ENCODE measurements around the gene KIAA1549.
"Not testable (repeated sequence)": the region's sequence is repeated elsewhere in the genome, so short reads cannot be mapped to it uniquely, and the experiment has no call there.

Gene KIAA1549

DNA sequence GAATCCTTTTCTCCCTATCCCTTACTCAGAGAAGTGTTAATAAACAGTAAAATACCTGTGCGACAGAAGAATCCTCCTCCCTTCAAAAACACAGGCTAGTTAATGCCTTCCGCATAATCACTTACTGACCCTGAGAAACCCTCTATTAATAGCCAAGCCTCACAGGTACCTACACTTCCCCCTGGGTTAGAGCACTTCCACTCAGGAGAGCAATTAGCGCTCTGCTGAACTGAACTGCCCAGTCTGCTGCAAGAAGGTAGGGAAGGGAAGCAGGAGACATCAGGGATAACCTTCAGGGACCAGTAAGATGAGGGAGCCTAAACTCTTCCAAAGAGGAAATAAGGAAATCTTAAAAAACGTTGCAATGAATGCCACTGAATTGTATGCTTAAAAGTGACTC is 39.6 kb downstream of the KIAA1549 start:
- no peak for DNase-seq

DNA sequence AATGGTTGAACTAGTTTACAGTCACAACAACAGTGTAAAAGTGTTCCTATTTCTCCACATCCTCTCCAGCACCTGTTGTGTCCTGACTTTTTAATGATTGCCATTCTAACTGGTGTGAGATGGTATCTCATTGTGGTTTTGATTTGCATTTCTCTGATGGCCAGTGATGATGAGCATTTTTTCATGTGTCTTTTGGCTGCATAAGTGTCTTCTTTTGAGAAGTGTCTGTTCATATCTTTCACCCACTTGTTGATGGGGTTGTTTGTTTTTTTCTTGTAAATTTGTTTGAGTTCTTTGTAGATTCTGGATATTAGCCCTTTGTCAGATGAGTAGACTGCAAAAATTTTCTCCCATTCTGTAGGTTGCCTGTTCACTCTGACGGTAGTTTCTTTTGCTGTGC is 40.6 kb downstream of the KIAA1549 start:
- DNase-seq = not testable (repeated sequence)

DNA sequence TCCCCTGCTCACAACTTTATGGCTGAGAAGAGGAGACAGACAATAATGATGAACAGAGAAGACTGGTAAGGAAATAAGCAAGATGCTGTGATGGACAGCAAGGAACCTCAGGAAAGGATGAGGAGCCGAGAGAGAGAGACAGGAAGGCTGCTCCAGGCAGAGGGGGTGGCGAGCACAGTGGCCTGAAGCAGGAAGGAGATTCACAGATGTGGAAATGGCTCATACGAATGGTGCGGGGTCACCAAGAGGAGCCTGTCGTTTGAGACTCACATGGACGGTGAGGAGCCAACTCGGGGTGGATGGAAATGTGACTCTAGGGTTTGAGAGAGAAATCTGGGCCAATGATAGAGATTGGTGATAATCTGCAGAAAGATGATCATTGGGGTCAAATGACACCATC is 43.7 kb downstream of the KIAA1549 start:
- DNase-seq = no peak

DNA sequence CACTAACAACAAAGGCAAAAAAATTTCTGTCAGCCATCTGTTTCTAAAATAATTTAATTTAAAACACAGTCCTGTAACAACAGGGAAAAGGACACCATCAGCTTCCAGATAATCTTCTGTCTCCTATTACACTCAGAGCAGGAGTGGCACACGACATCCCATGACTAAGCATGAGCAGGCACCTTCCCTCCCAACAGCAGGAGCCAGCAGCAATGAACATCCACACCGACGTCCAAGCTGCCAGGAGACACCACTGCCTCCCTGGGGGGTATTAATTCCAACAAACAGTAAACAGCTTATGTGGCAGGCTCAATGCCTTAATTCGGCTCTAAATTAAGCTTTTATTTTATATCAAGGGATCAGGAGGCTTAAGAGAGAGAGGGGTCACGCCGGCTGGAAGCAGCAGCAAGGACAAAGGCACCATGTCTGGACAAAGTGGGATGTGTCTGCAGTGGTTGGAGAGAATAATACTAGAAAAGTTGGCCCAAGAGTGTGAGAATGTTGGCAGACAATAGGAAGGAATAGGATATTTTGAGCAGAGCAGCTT is 45.7 kb downstream of the KIAA1549 start:
- DNase-seq = peak; percentile 45

DNA sequence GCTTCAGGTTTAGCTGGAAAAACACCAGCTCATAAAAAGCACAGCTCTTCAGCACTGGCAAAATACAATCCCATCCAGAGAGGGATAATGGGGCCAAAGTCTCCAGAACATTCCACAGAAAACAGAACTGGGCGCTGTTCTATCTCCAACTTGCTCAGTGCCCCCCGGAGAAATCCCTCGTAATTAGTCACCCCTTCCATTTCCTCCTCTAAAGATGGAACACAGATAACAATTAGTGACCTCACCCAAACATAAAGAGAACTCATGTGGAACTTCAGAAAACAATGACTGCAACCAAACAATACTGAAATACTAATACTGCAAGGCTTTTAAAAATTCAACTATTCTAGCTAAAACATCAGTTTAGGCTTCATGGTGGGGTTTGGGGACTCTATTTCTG is 46.3 kb downstream of the KIAA1549 start:
- no peak for DNase-seq

DNA sequence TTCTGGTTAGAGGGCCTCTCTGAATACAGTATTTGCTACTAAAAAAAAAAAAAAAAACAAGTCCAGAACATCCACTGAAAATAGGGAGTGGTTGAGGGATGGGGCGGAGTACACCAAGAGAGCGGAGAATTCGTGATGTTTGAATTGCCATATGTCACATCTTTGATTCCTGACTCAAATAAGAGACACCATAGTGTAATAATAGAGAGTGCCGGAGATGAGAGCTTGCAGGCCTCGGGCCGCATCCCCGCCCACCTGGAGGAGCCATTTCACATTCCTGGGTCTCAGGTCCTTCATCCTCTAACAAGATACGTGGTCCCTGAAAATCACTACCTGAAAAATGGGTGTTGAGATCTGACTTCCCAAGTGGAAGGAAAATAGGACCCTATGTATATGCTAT is 46.8 kb downstream of the KIAA1549 start:
- DNase-seq = no peak

DNA sequence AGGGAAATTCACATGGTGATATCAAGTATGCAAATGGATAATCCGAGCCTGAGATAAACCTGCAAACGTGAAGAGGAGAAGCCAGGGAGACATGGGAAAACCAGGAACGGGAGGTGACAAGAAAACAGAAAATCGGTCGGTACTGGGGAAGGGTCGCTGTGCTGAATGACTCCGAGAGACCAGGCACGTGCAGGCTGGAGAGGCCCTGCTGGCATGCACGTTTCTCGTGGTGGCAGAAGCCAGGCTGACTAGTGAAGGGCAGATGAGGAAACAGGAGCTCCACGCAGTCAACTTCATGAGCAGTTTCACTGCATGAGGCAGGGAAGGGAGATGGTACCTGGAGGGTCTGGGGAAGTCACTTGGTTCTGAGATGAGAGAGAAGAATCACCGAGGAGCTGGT is 48.3 kb downstream of the KIAA1549 start:
- no peak for DNase-seq

DNA sequence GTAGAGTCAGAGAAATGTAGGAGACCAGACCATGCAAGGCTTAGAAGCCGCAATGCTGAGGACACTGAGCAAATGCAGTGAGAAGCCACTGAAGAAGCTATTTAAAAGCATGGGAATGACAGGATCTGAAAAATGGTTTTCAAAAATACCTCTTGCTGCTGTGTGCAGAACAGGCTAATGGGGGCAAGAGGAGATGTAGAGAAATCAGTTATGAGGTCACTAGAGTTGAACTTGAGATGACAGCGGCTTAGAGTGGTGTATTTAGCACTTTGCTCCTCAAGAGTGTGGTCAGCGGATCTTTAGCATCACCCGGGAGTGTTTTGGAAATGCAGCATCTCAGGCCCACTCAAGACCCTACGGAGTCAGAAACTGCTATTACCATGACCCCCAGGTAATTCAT is 48.8 kb downstream of the KIAA1549 start:
- DNase-seq = no peak

DNA sequence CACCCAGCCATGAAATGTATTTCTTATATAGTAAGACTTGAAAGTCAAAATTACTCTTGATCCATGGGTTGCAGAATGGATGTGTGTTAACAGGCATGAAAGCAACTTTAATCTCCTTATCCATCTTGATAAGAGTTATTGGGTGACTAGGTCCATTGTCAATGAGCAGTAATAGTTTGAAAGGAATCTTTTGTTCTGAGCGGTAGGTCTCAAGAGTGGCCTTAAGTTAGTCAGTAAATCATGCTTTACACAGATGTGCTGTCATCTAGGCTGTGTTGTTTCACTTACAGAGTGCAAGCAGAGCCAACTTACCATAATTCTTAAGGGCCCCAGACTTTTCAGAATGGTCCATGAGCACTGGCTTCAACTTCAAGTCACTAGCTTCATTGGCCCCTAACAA is 51.2 kb downstream of the KIAA1549 start:
- DNase-seq = no peak

DNA sequence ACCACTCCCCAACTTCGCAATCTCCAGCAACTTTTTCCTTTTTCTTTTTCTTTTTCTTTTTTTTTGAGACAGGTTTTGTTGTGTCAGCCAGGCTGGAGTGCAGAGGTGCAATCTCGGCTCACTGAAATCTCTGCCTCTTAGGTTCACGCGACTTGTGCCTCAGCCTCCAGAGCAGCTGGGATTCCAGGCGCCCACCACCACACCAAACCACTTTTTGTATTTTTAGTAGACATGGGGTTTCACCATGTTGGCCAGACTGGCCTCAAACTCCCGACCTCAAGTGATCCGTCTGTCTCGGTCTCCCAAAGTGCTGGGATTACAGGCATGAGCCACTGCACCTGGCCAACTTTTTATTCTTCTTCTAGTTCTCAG is 55.0 kb downstream of the KIAA1549 start:
- no peak for DNase-seq

DNA sequence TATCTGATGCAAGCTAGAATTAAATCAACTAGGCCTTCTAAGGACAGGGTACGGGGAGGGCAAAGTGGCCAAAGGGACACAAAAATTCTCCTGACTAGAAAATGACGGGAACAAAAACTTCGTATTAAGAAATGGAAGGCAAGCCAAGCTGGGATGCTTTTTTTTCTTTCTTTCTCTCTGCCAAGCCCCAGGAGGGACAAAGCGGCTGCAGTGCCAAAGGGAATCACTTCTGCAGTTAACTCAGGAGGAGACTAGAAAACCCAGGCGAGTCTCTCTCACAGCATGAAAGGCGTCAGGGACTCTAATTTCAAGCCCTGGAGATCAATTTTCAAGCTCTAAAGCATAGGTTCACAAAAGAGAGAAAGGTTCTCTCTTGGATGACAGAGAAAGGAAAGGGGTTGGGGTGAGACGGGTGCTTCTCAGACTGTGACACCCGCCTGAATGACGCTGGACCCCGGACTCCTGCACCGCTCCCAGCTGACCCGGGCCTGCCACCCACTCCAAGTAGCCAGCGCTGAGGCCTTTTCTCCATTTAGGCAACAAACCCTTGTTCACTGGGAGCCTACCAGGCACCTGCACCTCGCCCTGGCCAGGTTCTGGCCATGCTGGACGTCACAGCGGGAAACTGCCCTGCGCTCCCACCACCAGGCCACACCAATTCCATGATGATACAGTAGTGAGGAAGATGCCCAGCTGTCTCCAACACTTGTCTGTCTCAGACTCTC is 56.5 kb downstream of the KIAA1549 start:
- DNase-seq = peak; percentile 63

DNA sequence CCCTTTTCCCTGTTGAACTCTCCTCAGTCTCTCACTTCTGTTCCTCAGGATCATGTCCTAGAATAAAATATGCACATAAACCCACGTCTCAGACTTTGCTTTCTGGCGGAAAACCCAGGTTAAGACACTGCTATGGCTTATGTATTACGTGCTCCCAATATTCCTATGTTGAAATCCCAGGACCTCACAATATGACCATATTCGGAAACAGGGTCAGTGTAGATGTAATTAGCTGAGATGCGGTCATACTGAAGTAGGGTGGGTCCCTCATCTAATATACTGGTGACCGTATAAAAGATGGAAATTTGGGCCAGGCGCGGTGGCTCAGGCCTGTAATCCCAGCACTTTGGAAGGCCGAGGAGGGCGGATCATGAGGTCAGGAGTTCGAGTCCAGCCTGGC is 59.9 kb downstream of the KIAA1549 start:
- no peak for DNase-seq

DNA sequence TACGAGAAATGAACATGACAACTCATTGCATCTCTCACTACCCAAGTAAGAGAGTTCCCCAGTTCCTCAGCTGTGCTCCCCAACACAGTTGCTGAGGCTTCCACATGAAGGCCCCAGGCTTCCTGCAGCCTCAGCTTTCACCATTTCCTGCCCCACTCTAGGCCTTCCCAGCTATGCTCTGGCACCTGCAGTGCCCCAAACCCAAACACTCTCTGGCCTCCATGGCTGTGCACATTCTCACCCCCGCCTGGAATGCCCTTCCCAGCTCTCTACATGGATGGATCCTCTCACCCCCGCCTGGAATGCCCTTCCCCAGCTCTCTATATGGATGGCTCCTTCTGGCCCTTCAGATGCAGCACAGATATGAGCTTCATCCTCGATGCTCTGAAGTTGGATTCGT is 61.3 kb downstream of the KIAA1549 start:
- DNase-seq = no peak

DNA sequence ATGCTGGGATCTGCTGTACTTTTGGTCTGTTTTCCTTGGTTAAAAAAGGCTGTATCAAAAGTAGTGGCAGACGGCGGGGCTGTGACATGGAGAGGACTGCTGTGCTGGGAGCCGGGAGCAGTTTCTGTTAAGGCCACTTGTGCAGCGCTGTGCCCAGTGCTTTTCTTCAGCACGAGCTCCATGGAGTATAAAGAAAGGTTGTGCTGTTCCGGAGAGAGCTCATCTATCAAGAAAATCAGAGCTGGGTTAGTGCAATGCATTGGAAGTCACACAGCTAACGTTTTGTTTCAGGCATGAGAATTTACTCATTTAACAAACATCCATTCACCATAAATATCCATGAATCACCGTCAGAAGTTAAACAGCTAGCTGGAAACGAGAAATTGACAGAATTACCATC is 62.0 kb downstream of the KIAA1549 start:
- DNase-seq = no peak

DNA sequence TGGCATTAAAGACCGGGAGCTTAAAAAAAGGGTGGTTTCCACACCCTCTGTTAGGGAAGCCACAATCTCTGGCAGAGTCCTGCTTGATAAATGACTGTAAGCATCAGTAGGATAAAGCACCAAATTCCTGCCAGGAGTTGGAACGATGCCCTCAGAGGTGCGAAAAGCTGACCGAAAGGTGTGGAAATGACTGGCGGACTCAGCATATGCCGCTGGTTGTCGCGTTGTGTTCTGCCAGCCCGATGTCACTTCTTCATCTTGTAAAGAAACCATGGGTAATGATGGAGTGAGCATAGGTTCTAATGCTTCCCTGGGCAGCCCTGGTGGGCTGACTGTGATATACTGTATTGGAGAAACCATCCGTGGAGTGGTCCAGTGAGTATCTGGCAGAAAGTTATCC is 62.4 kb downstream of the KIAA1549 start:
- DNase-seq = no peak

DNA sequence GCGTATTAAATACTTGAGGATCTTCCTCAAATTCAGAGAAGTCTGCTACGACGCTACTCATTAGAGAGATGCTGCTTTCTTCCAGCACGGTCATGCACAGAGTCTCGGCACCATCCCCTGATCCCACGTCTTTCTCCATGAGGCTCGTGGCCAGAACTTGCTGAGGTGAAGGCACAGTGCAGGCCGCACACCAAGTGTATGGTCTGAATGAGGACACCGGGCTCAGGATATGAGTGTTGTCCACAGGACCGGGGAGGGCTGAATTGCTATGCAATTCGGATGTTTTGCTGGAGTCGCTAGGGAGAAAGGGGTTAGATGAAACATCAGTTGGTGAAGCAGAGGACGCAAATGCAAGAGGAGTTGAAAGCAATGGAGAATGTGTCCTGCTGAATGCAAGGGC is 63.0 kb downstream of the KIAA1549 start:
- no peak for DNase-seq

DNA sequence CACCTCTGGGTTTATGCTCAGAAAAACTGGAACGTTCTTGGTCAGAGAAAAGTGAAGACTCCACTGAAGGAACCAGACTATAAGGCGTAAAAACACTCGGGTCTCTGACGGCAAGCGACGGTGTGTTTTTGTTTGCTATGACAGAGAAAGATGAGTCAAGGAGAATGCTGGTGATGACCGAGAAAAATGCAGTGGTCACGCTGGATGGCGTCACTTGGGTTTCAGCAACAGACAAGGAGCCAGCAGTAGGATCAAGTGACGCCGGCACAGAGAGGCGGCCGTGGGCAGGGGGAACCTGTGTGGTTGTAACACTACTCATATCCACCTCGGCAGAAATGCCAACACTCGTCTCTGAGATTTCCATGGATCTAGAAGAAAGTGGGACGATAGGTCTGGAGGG is 63.4 kb downstream of the KIAA1549 start:
- DNase-seq = no peak

DNA sequence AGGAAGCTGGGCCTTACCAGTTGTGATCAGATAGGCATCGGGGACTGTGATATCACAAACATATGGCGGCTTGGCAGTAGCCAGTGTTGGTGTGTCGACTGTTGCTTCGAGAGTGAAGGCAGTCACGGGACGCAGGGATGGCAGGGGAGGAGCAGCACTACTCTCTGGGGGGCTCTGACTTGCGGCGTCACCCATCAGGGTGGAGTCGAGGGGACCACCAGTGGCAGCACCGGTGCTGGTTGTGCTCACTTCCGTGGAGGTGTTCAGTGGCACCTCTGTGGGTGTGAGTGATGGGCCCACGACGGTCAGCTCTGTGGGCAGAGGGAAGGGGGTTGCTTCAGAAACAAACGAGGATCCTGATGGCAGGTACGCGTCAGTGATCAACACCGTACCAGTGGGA is 64.5 kb downstream of the KIAA1549 start:
- no peak for DNase-seq

DNA sequence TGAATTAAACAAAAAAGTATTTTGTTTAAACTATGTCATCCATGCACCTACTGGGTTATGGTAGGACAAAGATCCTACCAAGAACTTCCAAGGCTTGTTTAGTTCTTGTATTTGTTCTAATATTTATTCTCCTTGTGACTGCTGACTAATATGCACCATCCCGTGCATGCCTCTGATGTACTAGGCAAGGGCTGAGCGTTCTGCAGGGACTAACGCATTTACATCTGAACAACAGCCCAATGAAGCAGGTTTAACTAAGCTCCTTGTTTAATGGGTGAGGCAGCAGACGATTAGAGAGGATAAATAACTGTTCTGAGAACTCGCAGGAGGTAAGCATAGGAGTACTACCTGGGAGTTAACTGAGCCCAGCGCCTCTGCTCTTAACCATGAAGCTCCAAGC is 64.9 kb downstream of the KIAA1549 start:
- no peak for DNase-seq

DNA sequence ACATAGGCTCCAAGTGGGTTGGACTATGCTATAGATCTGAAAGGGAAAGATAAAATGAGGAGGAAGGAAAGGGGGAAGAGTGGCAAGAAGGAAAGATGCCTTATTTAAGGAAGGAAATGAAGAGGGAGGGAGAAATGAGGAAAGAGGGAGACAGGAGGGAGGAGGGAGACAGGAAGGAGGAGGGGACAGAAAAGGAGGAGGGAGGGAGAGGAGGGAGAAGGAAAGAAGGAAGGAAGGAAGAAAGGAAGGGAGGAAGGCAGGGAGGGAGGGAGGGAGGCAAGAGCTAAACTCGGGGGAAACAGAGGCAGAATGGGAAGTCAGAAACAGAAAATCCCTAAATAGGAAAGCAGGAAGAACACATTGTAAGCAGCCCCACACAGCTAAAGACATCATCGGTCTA is 67.4 kb downstream of the KIAA1549 start:
- DNase-seq = no peak

DNA sequence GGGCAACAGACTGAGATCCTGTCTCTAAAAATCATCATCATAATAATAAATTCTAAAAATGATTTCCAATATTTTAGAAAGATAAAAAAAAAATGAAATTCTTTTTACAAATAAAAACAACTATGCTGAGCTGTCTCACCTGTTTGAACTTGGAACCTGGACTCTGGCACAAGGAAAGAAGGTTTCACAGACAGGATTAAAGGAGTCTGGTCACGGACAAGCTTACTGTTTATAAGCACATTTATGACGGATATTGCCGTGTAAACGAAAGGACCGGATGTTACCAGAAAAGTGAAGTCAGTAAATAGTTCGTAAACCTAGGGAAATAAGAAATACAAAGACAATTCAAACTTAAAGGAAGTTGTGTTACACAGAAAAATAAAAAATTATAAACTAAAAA is 70.2 kb downstream of the KIAA1549 start:
- DNase-seq = no peak

DNA sequence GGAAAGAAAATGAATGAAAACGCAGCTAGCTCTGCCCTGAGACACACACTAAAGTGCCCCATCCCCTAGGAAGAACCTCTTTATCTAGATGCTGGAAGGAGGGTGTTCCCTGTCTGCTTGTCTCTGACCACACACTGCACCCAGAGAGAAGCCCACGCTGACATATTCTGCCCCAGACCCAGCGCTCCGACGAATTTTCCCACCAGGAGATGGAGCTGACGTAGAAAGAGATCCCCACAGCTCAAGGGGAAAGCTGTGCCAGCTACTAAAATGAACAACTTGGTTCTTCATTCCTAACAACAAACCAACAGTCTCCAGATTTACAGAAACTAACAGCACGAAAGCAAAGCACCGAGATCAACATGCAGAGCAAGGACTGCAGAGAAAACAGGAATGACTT is 73.3 kb downstream of the KIAA1549 start:
- no peak for DNase-seq

DNA sequence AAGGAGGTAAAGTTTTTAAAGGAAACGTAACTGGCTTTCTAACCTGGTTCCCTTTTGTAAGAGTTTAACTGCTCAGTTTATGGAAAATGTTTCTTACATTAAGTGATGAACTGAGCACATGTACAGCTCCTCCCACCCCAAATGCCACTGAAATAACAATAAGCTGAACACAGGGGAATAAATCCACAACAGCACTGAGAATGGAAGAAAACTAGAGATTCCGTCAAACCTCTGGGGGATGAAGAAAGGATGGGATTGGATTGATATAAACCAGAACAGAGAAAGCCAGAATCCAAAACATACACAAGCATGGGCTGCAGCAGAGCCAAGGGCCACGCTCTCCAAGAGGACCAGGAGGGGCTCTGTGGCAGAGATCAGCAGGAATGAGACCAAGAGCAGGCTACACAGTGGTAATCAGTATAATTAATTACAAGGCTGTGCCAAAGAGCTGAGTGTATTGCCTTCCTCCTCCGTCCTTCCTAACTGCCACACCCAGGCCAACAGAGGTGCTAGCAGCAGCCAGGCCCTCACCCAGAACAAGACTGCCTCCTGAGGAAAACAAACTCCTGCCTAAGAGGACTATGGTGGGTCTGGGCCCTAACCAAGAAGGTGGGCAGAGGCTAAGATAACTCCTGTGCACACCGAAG is 73.9 kb downstream of the KIAA1549 start:
- DNase-seq = no peak

DNA sequence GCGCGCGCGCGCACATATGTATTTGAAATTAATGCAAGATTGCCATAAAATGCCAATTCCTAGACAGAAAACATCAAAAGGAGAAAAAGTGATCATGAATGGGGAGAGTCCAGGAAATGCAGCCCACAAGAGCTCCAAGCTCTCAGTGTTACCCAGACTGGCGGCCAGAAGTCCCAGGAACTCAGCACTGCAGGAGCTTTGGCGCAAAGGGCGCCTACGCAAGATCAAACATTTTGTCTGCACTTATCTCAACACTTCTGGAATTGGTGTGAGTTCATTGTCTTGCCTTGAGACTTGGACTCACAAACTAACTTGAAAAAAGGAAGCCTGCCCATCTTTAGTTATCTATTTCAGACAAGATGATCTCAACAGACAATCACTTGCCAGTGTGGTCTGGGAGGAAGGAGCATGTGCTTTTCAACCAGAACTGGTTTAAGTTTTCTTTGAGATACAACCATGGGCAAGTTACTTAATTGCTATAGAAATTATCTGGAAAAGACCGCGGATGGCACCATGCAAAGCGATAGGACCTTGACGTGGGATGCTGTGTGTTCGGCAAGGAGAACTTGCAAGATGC is 77.2 kb downstream of the KIAA1549 start:
- no peak for DNase-seq

Data from NCI-H446 treated with DMSO at 0.1 percent for 48 hours (cell line).